ENCODE data around the gene DYNC2I2. TPM values are rescaled to one million over a fixed set of nuclear protein-coding genes. Genes with fewer than 3 reads are reported as not detected.

DYNC2I2 gene
- total RNA-seq (3.6 TPM), polyA plus RNA-seq (10 to 100 TPM in 1 of 4 donors, 1 to 10 TPM in 3; 2.3 to 10.2 (median 5.1) TPM)

DNA sequence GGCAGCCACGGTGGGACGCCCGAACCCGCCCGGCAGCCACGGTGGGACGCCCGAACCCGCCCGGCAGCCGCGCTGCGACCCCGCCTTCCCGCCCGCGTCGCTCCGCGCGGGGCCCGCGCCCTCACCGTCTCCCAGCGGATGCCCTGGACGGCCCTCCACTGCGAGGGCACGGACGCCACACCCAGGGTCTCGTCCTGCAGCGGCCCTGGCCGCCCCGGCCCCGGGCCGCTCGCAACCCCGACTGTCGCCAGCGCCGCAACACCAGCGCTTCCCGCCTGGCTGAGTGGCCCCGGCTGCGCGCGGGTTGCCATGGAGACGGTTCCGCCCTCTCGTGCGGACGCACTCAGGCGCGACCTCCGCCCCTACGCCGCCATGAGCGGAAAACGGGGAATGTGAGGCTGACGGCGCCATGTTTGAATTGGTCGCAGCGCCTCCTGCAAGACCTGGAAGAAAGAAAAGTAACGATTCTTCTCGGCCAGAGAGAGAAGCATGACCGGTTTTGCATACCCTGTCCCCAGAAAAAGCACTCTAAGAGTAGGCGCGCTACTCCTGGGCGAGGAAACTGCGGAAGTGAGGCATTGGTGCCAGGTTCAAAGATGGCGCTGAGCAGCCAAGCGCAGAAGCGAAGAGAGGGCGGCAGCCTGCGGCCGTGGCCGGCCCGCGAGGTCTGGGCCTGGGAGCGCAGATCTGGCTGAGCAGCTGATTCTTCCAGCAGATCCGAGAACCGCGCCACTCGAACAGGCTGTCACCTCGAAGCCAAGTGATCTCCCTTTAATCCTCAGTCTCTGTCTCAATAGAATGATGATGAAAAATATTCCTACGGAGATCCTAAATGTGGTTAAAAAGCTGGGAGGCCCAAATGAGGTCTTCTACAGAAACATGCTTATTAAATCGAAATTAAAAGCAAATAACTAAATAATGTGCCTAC lies at the start of gene DYNC2I2:
Gene DYNC2I2, minus strand, starts transcription at position 432 of the 928 bp plus-strand sequence. Its CDS starts 121 bp downstream, at position 311.
- no peaks in the 10 kb centered on the region for H3K9me3 Mint-ChIP-seq
- peaks cover 3 to 9% (median 7%) of the 10 kb centered on the region in 4 donors for H3K4me1 Mint-ChIP-seq
- ATAC-seq (ENCODE audit: low read depth in 2 of 2), result peak; percentile 97 to 98

DNA sequence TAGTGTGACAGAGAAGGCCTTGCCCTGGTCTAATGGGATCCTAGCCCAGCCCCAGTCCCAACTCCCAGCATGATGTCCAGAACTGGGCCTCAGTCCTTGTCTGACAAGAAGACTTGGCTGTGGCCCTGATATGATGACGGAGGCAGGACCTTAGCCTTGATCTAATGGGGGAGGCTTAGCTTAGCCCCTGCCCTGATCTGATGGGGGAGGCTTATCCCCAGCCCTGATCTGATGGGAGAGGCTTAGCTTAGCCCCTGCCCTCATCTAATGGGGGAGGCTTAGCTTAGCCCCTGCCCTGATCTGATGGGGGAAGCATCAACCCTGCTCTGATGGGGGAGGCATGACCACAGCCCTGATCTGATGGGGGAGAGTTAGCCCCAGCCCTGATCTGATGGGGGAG lies 49.4 kb upstream of the DYNC2I2 start:
- no peaks in the 10 kb centered on the region for H3K36me3 ChIP-seq (ENCODE audit: control insufficient read depth, insufficient read depth, low read length)
- H3K27ac ChIP-seq (ENCODE audit: insufficient read depth, low read length, poor library complexity, severe bottlenecking), result no peak overlapping the region
- H3K27ac Mint-ChIP-seq, result no peak overlapping the region
- H3K4me3 Mint-ChIP-seq, result no peak overlapping the region
- H3K9me3 ChIP-seq (ENCODE audit: control insufficient read depth in 2 of 2, low read length in 2 of 2), result no peaks in the 10 kb centered on the region
- ATAC-seq (ENCODE audit: low read depth in 2 of 2) (no peak), DNase-seq (no peak)
- no peaks in the 10 kb centered on the region for H3K9me3 Mint-ChIP-seq
- no peak overlapping the region for H3K4me3 ChIP-seq (ENCODE audit: low read depth, low read length)
- H3K4me1 Mint-ChIP-seq, result peaks cover 0 to 11% (median 6%) of the 10 kb centered on the region in 4 donors
- H3K4me1 ChIP-seq (ENCODE audit: control insufficient read depth, insufficient read depth, low read length, poor library complexity, severe bottlenecking), result peaks cover 20% of the 10 kb centered on the region
- no peaks in the 10 kb centered on the region for H3K36me3 Mint-ChIP-seq
- H3K27me3 Mint-ChIP-seq, result no peaks in the 10 kb centered on the region
- no peaks in the 10 kb centered on the region for H3K27me3 ChIP-seq (ENCODE audit: control insufficient read depth, insufficient read depth, low read length)

More for the DNA sequence above, at the start of gene DYNC2I2:
- no peaks in the 10 kb centered on the region for H3K27me3 Mint-ChIP-seq
- H3K27ac Mint-ChIP-seq, result peak within 1 kb of the TSS; percentile 98 to 100 (median 99)
- Histone ChIP-seq H3K27me3 (ENCODE audit: control insufficient read depth, insufficient read depth, low read length) (no peaks in the 10 kb centered on the region), H3K4me3 (ENCODE audit: low read depth, low read length) (peak within 1 kb of the TSS; percentile 92), H3K36me3 (ENCODE audit: control insufficient read depth, insufficient read depth, low read length) (no peaks in the 10 kb centered on the region), H3K9me3 (ENCODE audit: control insufficient read depth in 2 of 2, low read length in 2 of 2) (no peaks in the 10 kb centered on the region), H3K27ac (ENCODE audit: insufficient read depth, low read length, poor library complexity, severe bottlenecking) (peak within 1 kb of the TSS; percentile 93), H3K4me1 (ENCODE audit: control insufficient read depth, insufficient read depth, low read length, poor library complexity, severe bottlenecking) (peaks cover 5% of the 10 kb centered on the region)
- peak within 1 kb of the TSS; percentile 85 to 94 (median 93) for H3K4me3 Mint-ChIP-seq
- DNase-seq, result peak; percentile 94 to 96 (median 96)
- H3K36me3 Mint-ChIP-seq, result no peaks in the 10 kb centered on the region

- Mint-ChIP-seq H3K36me3 (no peaks in the 10 kb centered on the region), H3K9me3 (no peaks in the 10 kb centered on the region), H3K4me3 (peak overlapping the region in 1 of 4 donors; percentile 61), H3K4me1 (peaks cover 0 to 11% (median 6%) of the 10 kb centered on the region in 4 donors), H3K27ac (no peak overlapping the region), H3K27me3 (no peaks in the 10 kb centered on the region)
- peaks cover 20% of the 10 kb centered on the region for H3K4me1 ChIP-seq (ENCODE audit: control insufficient read depth, insufficient read depth, low read length, poor library complexity, severe bottlenecking)
- no peaks in the 10 kb centered on the region for H3K9me3 ChIP-seq (ENCODE audit: control insufficient read depth in 2 of 2, low read length in 2 of 2)
- ATAC-seq (ENCODE audit: low read depth in 2 of 2) (no peak), DNase-seq (no peak)
- no peaks in the 10 kb centered on the region for H3K27me3 ChIP-seq (ENCODE audit: control insufficient read depth, insufficient read depth, low read length)
- no peaks in the 10 kb centered on the region for H3K36me3 ChIP-seq (ENCODE audit: control insufficient read depth, insufficient read depth, low read length)
- H3K4me3 ChIP-seq (ENCODE audit: low read depth, low read length), result no peak overlapping the region
- H3K27ac ChIP-seq (ENCODE audit: insufficient read depth, low read length, poor library complexity, severe bottlenecking), result no peak overlapping the region
These were observed 48.7 kb upstream of the DYNC2I2 start for GRCh38 chr9:128705051-128705965.

DNA sequence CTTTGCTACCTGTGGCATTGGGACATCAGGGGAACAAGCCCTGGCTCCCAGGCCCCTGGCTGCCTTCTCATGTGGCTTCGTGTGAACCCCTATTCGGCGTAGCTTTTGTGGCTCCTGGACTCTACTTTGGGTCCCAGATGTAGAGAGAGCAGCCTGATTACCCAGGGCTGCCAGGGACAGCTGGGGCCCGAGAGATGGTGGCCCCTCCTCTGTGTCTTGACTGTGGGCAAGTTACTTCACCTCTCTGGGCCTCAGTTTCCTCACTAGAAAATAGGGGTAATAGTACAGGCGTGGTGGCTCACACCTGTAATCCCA lies 47.7 kb upstream of the DYNC2I2 start:
- peak overlapping the region; percentile 44 to 93 (median 64) for H3K4me3 Mint-ChIP-seq
- Histone ChIP-seq H3K9me3 (ENCODE audit: control insufficient read depth in 2 of 2, low read length in 2 of 2) (no peaks in the 10 kb centered on the region), H3K27me3 (ENCODE audit: control insufficient read depth, insufficient read depth, low read length) (no peaks in the 10 kb centered on the region), H3K4me3 (ENCODE audit: low read depth, low read length) (no peak overlapping the region), H3K4me1 (ENCODE audit: control insufficient read depth, insufficient read depth, low read length, poor library complexity, severe bottlenecking) (peaks cover 20% of the 10 kb centered on the region), H3K27ac (ENCODE audit: insufficient read depth, low read length, poor library complexity, severe bottlenecking) (no peak overlapping the region), H3K36me3 (ENCODE audit: control insufficient read depth, insufficient read depth, low read length) (no peaks in the 10 kb centered on the region)
- no peaks in the 10 kb centered on the region for H3K27me3 Mint-ChIP-seq
- H3K36me3 Mint-ChIP-seq, result no peaks in the 10 kb centered on the region
- no peak for ATAC-seq (ENCODE audit: low read depth in 2 of 2)
- H3K4me1 Mint-ChIP-seq, result peaks cover 0 to 11% (median 6%) of the 10 kb centered on the region in 4 donors
- no peaks in the 10 kb centered on the region for H3K9me3 Mint-ChIP-seq
- H3K27ac Mint-ChIP-seq, result no peak overlapping the region
- no peak for DNase-seq

- Mint-ChIP-seq H3K27me3 (no peaks in the 10 kb centered on the region), H3K4me1 (peaks cover 0 to 11% (median 6%) of the 10 kb centered on the region in 4 donors), H3K27ac (peak overlapping the region in 2 of 3 donors; percentile 20 to 38), H3K4me3 (peak overlapping the region; percentile 82 to 93 (median 83)), H3K36me3 (no peaks in the 10 kb centered on the region), H3K9me3 (no peaks in the 10 kb centered on the region)
- no peaks in the 10 kb centered on the region for H3K27me3 ChIP-seq (ENCODE audit: control insufficient read depth, insufficient read depth, low read length)
- no peaks in the 10 kb centered on the region for H3K9me3 ChIP-seq (ENCODE audit: control insufficient read depth in 2 of 2, low read length in 2 of 2)
- no peak for DNase-seq
- no peak overlapping the region for H3K27ac ChIP-seq (ENCODE audit: insufficient read depth, low read length, poor library complexity, severe bottlenecking)
- H3K4me3 ChIP-seq (ENCODE audit: low read depth, low read length), result no peak overlapping the region
- no peak for ATAC-seq (ENCODE audit: low read depth in 2 of 2)
- no peaks in the 10 kb centered on the region for H3K36me3 ChIP-seq (ENCODE audit: control insufficient read depth, insufficient read depth, low read length)
- peaks cover 20% of the 10 kb centered on the region for H3K4me1 ChIP-seq (ENCODE audit: control insufficient read depth, insufficient read depth, low read length, poor library complexity, severe bottlenecking)
These were observed 47.1 kb upstream of the DYNC2I2 start for GRCh38 chr9:128703616-128704355.

GRCh38 chr9:128702949-128703615 lies 46.4 kb upstream of the DYNC2I2 start:
- Mint-ChIP-seq H3K36me3 (no peaks in the 10 kb centered on the region), H3K4me3 (peak overlapping the region; percentile 82 to 87 (median 83)), H3K4me1 (peaks cover 0 to 11% (median 6%) of the 10 kb centered on the region in 4 donors), H3K9me3 (no peaks in the 10 kb centered on the region), H3K27me3 (no peaks in the 10 kb centered on the region), H3K27ac (peak overlapping the region in 1 of 3 donors; percentile 38)
- Histone ChIP-seq H3K27ac (ENCODE audit: insufficient read depth, low read length, poor library complexity, severe bottlenecking) (peak overlapping the region; percentile 33), H3K36me3 (ENCODE audit: control insufficient read depth, insufficient read depth, low read length) (no peaks in the 10 kb centered on the region), H3K4me1 (ENCODE audit: control insufficient read depth, insufficient read depth, low read length, poor library complexity, severe bottlenecking) (peaks cover 20% of the 10 kb centered on the region), H3K4me3 (ENCODE audit: low read depth, low read length) (no peak overlapping the region), H3K9me3 (ENCODE audit: control insufficient read depth in 2 of 2, low read length in 2 of 2) (no peaks in the 10 kb centered on the region), H3K27me3 (ENCODE audit: control insufficient read depth, insufficient read depth, low read length) (no peaks in the 10 kb centered on the region)
- DNase-seq, result peak in 1 of 3 donors; percentile 32
- ATAC-seq (ENCODE audit: low read depth in 2 of 2), result peak; percentile 10 to 25

All from CD4-positive, CD25-positive, alpha-beta regulatory T cell (primary cell).